GM19438 (cell line): Measurements from ENCODE around the gene SCN10A.

ENCODE experiments used
- ATAC-seq: cut with Tn5 transposase; IDR thresholded peaks from one replicate; pipeline ENCODE4 v1.9.1; 2021; ENCODE audit warnings: low read depth; ENCODE audit not compliant: unreplicated experiment

Gene SCN10A

GRCh38 chr3:38655708-38656300 lies 160.2 kb downstream of the SCN10A start:
- ATAC-seq = no peak

- no peak for ATAC-seq
Measured at GRCh38 chr3:38653685-38654537, 162.1 kb downstream of the SCN10A start.

GRCh38 chr3:38652934-38653333 lies 163.1 kb downstream of the SCN10A start:
- no peak for ATAC-seq

GRCh38 chr3:38651153-38651789 lies 164.7 kb downstream of the SCN10A start:
- ATAC-seq = peak; percentile 68

GRCh38 chr3:38650248-38650951 lies 165.6 kb downstream of the SCN10A start:
- ATAC-seq = no peak

GRCh38 chr3:38649500-38650247 lies 166.3 kb downstream of the SCN10A start, which contains the start of gene SCN5A:
TSS of gene SCN5A (minus strand) at chr3:38649687. CDS start at chr3:38633307, 16,380 bp downstream.
- ATAC-seq = peak; percentile 66

- peak; percentile 24 for ATAC-seq
Measured at GRCh38 chr3:38648659-38649499, 167.1 kb downstream of the SCN10A start.

GRCh38 chr3:38648024-38648658 lies 167.9 kb downstream of the SCN10A start:
- no peak for ATAC-seq

GRCh38 chr3:38647217-38647970 lies 168.6 kb downstream of the SCN10A start:
- ATAC-seq = no peak
